ENCODE results near the gene PRELID2. TPM values are rescaled to one million over a fixed set of nuclear protein-coding genes. Genes with fewer than 3 reads are reported as not detected.
"Not testable (repeated sequence)": the region's sequence is repeated elsewhere in the genome, so short reads cannot be mapped to it uniquely, and the experiment has no call there.

The PRELID2 gene
- total RNA-seq, 1 donor from 2014 or later = 4.8 TPM

DNA sequence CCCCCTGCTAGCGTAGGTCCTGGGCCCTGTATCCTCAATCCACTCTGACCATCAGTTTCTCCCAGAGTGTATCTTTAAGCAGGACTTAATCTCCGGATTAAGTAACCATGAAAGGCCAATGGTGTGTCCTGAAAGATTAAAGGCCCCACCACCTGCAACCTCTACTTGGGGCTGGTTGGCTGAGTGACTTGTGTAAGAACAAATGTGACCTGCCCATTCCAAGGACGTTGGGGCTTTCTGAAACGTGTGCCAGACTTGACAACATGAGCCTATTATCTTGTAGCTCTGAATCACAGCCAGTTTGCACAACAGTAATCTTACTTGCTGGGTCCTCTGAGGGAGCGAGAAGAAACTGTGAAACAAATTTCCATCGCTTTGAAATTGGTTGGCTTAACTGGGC is 3.1 kb upstream of the PRELID2 start:
- no peak for ATAC-seq

DNA sequence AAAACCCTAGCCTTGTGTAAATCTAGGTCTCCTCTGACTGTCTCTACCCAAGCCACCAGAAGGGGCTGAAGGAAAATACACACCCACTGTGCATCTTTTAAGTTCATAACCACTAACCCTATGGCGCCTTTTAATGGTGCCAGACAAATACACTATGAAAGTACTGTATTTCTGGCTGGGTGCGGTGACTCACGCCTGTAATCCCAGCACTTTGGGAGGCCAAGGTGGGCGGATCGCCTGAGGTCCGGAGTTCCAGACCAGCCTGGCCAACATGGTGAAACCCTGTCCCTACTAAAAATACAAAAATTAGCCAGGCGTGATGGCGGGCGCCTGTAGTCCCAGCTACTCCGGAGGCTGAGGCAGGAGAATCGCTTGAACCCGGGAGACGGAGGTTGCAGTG is 1.1 kb upstream of the PRELID2 start:
- ATAC-seq = not testable (repeated sequence)

GRCh38 chr5:145835848-145836239 is 702 bp upstream of the PRELID2 start:
- no peak for ATAC-seq

DNA sequence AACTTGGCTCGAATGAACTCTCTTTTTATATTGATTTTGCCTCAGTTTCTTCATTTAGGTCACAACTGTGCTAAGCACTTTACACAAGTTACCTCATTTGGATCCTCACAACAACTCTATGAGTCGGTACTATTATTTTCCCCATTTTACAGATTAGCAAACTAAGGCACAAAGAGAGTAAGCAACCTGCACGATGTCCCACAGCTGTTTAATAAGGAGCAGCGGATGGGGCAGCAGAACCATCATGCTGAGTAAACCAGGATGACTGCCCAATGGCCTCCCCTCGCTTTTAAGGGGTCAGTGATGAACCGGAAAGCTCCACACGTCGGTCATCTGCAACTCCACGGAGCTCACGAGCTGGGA is 607 bp downstream of the PRELID2 start:
- ATAC-seq = no peak

GRCh38 chr5:145833631-145834200 is 1.4 kb downstream of the PRELID2 start:
- no peak for ATAC-seq

DNA sequence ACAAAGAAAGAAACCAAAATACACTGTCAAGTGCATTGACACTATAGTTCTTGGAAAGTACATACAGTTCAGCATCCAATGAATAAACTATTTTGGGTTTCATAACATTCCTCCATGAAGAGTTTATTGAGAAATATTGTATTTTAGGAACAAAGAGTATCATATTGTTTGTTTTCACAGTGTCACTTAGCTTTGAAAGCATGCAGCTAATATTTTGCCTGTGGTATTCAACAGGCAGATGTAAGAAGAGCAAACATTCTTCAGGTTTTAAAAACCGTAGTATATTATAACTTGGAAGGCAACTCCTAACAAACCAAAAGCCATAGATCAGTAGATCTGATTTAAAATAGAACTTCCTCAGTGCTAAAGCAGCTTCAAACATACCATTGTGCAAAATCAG is 4.5 kb downstream of the PRELID2 start:
- no peak for ATAC-seq

DNA sequence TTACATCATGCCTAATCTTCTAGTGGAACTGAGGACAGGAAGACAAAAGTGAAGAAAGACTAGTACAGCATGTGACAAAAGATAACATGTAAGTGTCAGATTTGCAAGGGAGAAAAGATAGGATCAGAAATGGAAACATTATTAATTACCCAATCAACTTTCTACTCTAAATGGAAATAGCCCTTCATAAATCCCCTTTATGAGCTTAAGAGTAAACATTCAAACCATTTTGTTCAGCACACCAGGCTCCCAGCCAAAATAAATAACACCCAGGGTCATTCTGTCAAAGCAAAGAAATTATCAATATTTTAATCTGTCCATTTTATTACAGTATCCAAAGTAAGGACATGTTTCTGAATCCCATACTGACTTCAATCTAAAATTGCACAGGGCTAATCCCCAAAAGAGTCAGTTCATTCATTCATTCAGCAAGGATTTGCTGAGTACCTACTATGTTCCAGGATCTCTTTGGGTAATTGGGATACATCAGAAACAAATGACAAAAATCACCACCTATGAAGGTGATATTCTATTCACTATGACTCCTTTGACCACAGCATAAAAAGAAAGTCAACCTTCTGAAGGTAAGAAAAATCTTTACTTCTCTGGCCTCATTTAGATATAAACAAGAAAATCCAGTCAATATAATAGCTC is 5.3 kb downstream of the PRELID2 start:
- ATAC-seq = no peak

- no peak for ATAC-seq
Measured at GRCh38 chr5:145826895-145827674, 8.1 kb downstream of the PRELID2 start.

DNA sequence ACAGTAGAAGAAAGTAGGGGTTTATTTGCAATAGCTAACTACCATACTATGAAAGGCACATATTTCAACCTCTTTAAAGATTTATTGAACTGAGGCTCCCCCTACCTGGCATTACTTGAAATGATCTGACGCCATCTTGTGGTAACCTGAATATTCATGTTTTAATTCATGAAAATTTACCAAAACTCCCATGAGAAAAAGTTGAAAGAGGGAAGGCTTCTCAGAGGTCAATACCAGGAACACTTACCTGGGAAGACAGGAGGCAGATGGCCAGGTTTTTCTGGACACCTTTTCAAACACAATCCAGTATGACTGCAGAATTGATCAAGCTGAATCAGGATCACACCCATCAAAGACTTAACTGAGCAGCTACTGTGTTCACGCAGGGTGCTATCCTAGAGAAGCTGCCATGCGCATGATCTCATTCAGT is 9.4 kb downstream of the PRELID2 start:
- ATAC-seq = no peak

DNA sequence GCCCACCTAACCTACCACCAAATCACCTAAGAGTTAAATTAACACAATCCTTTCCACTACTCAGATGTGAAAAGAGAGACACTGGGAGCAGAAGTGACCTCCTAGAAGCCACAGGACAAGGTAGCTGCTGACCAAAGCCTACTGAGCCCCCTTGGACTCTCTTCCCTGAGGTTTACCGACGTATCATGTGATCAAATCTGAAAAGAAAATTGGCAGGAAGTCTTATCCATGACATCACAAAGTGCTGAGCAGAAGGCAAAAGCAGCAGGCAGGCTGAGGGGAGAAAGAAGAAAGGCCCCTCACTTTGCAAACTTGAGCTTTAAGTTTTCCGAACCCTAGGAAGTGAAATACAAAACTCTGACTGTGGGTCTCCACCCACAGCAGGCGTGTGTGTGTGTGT is 11.1 kb downstream of the PRELID2 start:
- no peak for ATAC-seq

- no peak for ATAC-seq
Measured at GRCh38 chr5:145818604-145819003, 16.5 kb downstream of the PRELID2 start.

- no peak for ATAC-seq
Measured at GRCh38 chr5:145812877-145813276, 22.3 kb downstream of the PRELID2 start.

DNA sequence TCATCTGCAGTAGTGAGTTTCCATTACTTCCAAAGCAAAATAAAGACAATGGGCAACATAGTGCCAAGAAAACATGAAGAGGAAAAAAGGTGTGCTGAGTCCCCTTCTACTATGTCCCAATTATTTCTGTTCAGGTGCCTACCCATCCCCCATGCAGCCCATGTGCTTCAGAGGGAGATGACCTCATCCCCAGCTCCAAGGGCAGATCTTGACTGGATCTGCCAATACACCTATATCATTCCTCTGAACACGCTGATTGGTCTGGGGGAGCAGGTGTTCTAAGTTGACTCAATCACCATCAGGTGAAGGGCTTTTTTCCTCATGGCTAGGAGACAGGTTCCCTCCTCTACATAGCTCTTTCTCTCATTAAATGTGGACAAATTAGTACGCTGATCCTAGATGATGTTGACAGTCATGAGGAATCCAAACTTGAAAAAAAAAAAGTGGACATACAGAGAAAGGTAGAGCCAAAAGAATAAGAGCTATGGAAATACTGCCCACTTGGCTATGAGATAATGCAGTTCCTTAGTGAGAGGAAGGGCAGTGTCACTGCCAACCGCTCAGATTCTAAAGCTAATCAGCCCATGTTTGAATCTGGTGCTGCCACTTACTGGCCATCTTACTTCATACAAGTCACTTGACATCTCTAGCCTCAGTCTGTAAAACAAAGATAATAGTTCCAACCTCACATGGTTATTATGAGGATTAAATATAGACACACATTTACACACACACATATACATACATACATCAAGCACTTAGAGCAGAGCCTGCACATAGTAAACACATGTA is 23.1 kb downstream of the PRELID2 start:
- ATAC-seq = peak; percentile 72

DNA sequence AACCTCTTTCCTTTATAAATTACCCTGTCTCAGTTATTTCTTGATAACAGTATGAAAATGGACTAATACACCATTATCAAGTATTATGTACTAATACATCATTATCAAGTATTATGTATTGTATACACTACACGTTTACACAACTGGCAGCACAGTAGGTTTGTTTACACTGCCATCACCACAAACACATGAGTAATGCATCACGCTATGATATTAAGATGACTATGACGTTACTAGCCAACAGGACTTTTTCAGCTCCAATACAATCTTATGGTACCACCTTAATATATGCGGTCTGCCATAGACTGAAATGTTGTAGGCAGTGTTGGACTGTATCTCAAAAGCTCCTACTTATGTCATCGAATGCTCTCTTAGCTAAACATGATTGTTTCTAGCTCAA is 28.2 kb downstream of the PRELID2 start:
- no peak for ATAC-seq

GRCh38 chr5:145805819-145806218 is 29.3 kb downstream of the PRELID2 start:
- no peak for ATAC-seq

DNA sequence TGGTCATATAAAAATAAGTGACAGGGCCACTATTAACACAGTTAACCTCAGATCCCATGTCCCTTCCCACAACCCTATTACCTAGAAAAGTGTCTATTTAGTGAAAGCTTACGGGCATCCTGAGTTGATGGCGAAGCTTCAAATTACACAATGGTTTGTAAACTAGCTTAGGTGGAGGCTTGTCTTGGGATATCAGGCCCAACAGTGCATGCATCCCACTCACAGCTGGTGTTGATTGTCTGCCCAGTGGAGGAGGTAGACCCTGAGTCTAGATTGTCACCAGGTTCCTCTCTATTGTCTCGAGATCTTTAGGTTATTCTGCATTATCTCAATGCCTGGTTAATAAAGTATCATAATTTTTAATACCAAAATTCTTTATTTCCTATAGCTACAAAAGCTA is 30.4 kb downstream of the PRELID2 start:
- ATAC-seq = no peak

DNA sequence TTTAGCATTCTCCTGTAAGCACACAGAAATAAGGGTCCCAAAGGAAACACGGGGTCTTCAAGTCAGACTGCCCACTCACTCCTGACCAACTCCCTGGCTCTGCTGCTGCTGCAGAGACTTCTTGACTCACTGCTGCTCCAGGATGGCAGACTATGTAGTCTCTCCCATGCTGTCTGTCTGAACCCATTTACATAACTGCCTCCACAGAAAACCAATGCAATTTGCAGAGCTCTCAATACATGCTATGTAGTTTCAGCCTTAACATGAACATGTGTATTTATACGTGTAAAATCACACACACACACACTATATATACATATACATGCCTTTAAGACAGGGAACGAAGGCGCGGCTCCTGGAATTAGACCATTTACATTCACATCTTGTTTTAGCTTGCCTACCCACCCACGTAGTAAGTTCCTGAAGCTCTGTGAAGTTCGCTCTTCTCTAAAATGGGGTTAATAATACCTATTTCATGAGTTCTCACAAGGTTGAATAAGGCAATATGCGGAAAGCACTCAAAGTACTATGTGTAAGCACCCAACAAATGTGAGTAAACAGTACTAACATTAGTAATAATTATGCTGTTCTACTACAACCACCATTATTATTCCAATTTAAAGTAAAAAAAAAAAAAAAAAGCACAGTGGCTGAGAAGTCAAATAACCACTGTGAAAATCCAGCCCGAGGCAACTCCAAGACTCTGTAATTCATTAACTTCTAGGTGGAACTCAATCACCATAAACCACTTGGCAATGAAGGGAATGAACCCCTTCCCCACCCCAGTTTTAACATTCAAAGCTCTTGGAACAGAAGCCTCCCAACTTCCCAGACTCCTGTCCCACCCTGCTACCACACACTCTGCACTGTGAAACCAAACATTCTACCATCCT is 31.8 kb downstream of the PRELID2 start:
- ATAC-seq = peak; percentile 32

GRCh38 chr5:145801195-145801594 is 33.9 kb downstream of the PRELID2 start:
- peak; percentile 88 for ATAC-seq

- peak; percentile 72 for ATAC-seq
Measured at GRCh38 chr5:145800181-145800580, 35.0 kb downstream of the PRELID2 start.

GRCh38 chr5:145798503-145798902 is 36.6 kb downstream of the PRELID2 start:
- ATAC-seq = not testable (repeated sequence)

GRCh38 chr5:145797336-145797735 is 37.8 kb downstream of the PRELID2 start:
- ATAC-seq = no peak

GRCh38 chr5:145796318-145796717 is 38.8 kb downstream of the PRELID2 start:
- ATAC-seq = no peak

All from esophagus mucosa (tissue), 1 donor.